OCI-LY3 (cell line): ENCODE measurements around the gene BRCA1.
"Not testable (repeated sequence)": the region's sequence is repeated elsewhere in the genome, so short reads cannot be mapped to it uniquely, and the experiment has no call there.

ENCODE experiments used
- H2AFZ ChIP-seq: fragments of 200-600, 300-600 bp; shearing (Covaris generic); 2 replicates; pipeline ENCODE4 v1.6.0; 2014; ENCODE audit warnings: antibody characterized with exemption, low read depth, low read length
- H3K27ac ChIP-seq: fragments of 200-600, 300-600 bp; sonication (generic); 2 replicates; pipeline ENCODE4 v1.5.1; 2014; ENCODE audit warnings: mild to moderate bottlenecking, low read length, moderate library complexity, mixed read lengths
- H3K27me3 ChIP-seq: fragments of 200-600, 300-600 bp; sonication (generic); 2 replicates; pipeline ENCODE4 v1.6.1; 2014; ENCODE audit warnings: low read depth, low read length, mixed read lengths
- H3K36me3 ChIP-seq: fragments of 200-600, 300-600 bp; sonication (generic); replicated peaks from 2 replicates; pipeline ENCODE3; 2014; ENCODE audit warnings: low read depth, low read length, mixed read lengths
- H3K4me1 ChIP-seq: fragments of 300-600, 200-600 bp; sonication (generic); 2 replicates; pipeline ENCODE4 v1.6.1; 2014; ENCODE audit warnings: low read length, mixed read lengths
- H3K4me2 ChIP-seq: fragments of 200-600, 300-600 bp; sonication (generic); 2 replicates; pipeline ENCODE4 v1.6.1; 2014; ENCODE audit warnings: low read length, mixed read lengths
- H3K4me3 ChIP-seq: fragments of 300-600, 200-600 bp; sonication (generic); 2 replicates; pipeline ENCODE4 v1.5.1; 2014; ENCODE audit warnings: antibody characterized with exemption, mild to moderate bottlenecking, low read length, moderate library complexity
- H3K79me2 ChIP-seq: fragments of 300-600, 200-600 bp; shearing (Covaris generic); 2 replicates; pipeline ENCODE4 v1.6.1; 2014; ENCODE audit warnings: mild to moderate bottlenecking, low read length, mixed read lengths
- H3K9ac ChIP-seq: fragments of 300-600, 200-600 bp; shearing (Covaris generic); 2 replicates; pipeline ENCODE4 v1.6.0; 2014; ENCODE audit warnings: mild to moderate bottlenecking, low read length, moderate library complexity
- H3K9me3 ChIP-seq: fragments of 200-600, 300-600 bp; shearing (Covaris generic); 2 replicates; pipeline ENCODE4 v1.6.1; 2014; ENCODE audit warnings: low read length, mixed read lengths; ENCODE audit not compliant: insufficient read depth
- H4K20me1 ChIP-seq: fragments of 200-600, 300-600 bp; sonication (generic); 2 replicates; pipeline ENCODE4 v1.6.1; 2016; ENCODE audit warnings: low read length, mixed read lengths; ENCODE audit not compliant: insufficient read depth
- EZH2phosphoT487 ChIP-seq: fragments of 200-600 bp; shearing (Covaris generic); IDR thresholded peaks from 2 replicates; pipeline ENCODE4 v1.6.1; 2018; ENCODE audit warnings: antibody characterized with exemption, mixed run types, low read depth
- TF ChIP-seq, protein P1 (sequence below): fragments of 200-600, 300-600 bp; sonication (generic); IDR thresholded peaks from 2 replicates; pipeline ENCODE4 v1.5.1; 2014; ENCODE audit warnings: antibody characterized with exemption, low read length, low read depth

The BRCA1 gene

DNA sequence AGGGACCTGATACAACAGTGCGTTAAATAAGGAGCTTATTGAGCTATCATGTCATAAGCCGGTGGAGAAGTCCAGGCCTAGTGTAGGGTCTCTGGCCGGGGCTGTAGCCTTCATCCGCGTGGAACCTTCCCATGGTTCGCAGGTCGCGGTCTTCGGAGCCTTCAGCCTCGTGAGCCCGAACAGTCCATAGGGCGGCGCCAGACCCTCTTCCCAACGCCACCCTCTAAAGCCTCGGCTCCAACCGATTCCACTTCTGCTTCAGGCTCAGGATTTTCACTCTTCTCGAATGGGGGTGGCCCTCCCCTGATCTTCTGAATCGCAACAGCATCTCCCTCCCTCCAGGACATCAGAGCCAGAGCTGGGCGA is 10.3 kb upstream of the BRCA1 start:
- H3K9ac ChIP-seq: no peak overlapping the region
- H3K27me3 ChIP-seq: no peaks in the 10 kb centered on the region
- H3K79me2 ChIP-seq: no peaks in the 10 kb centered on the region
- no peaks in the 10 kb centered on the region for H3K36me3 ChIP-seq
- H4K20me1 ChIP-seq: no peaks in the 10 kb centered on the region
- H3K4me3 ChIP-seq: no peak overlapping the region
- TF ChIP-seq, protein P1, sequence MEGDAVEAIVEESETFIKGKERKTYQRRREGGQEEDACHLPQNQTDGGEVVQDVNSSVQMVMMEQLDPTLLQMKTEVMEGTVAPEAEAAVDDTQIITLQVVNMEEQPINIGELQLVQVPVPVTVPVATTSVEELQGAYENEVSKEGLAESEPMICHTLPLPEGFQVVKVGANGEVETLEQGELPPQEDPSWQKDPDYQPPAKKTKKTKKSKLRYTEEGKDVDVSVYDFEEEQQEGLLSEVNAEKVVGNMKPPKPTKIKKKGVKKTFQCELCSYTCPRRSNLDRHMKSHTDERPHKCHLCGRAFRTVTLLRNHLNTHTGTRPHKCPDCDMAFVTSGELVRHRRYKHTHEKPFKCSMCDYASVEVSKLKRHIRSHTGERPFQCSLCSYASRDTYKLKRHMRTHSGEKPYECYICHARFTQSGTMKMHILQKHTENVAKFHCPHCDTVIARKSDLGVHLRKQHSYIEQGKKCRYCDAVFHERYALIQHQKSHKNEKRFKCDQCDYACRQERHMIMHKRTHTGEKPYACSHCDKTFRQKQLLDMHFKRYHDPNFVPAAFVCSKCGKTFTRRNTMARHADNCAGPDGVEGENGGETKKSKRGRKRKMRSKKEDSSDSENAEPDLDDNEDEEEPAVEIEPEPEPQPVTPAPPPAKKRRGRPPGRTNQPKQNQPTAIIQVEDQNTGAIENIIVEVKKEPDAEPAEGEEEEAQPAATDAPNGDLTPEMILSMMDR: no peak
- TF ChIP-seq EZH2phosphoT487: no peak
- no peaks in the 10 kb centered on the region for H3K9me3 ChIP-seq
- H2AFZ ChIP-seq: no peak overlapping the region
- H3K4me2 ChIP-seq: no peak overlapping the region
- no peak overlapping the region for H3K27ac ChIP-seq
- peaks cover 5% of the 10 kb centered on the region; the same call in 1 of the 2 replicates for H3K4me1 ChIP-seq

- H3K9ac ChIP-seq: no peak overlapping the region
These were observed 9.8 kb upstream of the BRCA1 start for GRCh38 chr17:43134774-43135453.

GRCh38 chr17:43133439-43133838 is 8.3 kb upstream of the BRCA1 start:
- not testable (repeated sequence) for H3K4me2 ChIP-seq

More at GRCh38 chr17:43134774-43135453, 9.8 kb upstream of the BRCA1 start:
- Histone ChIP-seq H3K9me3 (no peaks in the 10 kb centered on the region), H3K4me1 (peaks cover 5% of the 10 kb centered on the region; the same call in 1 of the 2 replicates), H3K36me3 (no peaks in the 10 kb centered on the region), H4K20me1 (no peaks in the 10 kb centered on the region), H3K4me3 (no peak overlapping the region), H3K79me2 (no peaks in the 10 kb centered on the region), H3K4me2 (no peak overlapping the region), H2AFZ (no peak overlapping the region), H3K27ac (no peak overlapping the region), H3K27me3 (no peaks in the 10 kb centered on the region)
- TF ChIP-seq, protein P1: no peak
- TF ChIP-seq EZH2phosphoT487: no peak

GRCh38 chr17:43132117-43132516 is 7.0 kb upstream of the BRCA1 start:
- H3K36me3 ChIP-seq: no peaks in the 10 kb centered on the region
- H3K9me3 ChIP-seq: no peaks in the 10 kb centered on the region
- H2AFZ ChIP-seq: no peak overlapping the region
- TF ChIP-seq EZH2phosphoT487: no peak
- TF ChIP-seq, protein P1: no peak
- 0 out of 2 replicates have a peak, but pooled peaks cover under 1% of the 10 kb centered on the region for H3K79me2 ChIP-seq
- peaks cover 5% of the 10 kb centered on the region; the same call in 1 of the 2 replicates for H3K4me1 ChIP-seq
- no peaks in the 10 kb centered on the region for H4K20me1 ChIP-seq
- H3K4me3 ChIP-seq: no peak overlapping the region
- no peak overlapping the region for H3K27ac ChIP-seq
- H3K27me3 ChIP-seq: no peaks in the 10 kb centered on the region
- H3K9ac ChIP-seq: no peak overlapping the region
- H3K4me2 ChIP-seq: no peak overlapping the region

More at GRCh38 chr17:43133439-43133838, 8.3 kb upstream of the BRCA1 start:
- H3K4me3 ChIP-seq, H3K9ac ChIP-seq, H3K27me3 ChIP-seq, H4K20me1 ChIP-seq, H3K36me3 ChIP-seq, H3K4me1 ChIP-seq, H2AFZ ChIP-seq, H3K79me2 ChIP-seq, H3K27ac ChIP-seq, H3K9me3 ChIP-seq: not testable (repeated sequence)
